Measurements from ENCODE around the gene SLC6A12. TPM values are rescaled to one million over a fixed set of nuclear protein-coding genes. Genes with fewer than 3 reads are reported as not detected.

Gene SLC6A12
- total RNA-seq, 6 experiments from 2014 or later: not detected

DNA sequence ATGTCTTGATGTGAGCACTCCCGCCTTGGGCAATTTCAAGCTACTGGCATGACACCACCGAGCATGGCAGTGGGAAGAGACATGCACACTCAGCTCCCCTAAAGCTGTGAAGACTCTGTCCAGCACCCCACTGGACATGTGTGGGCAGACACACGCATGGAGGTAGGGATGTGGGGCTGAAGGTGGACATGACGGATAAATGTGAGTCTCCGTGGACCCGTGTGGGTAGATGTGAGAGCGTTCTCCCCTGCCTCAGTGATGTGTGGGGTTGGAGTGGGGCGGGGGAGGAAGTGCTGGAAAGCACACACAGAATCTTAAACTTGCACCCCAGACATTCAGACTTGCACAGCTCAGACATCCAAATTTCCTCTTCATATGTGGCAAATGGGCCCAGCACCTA is 12.6 kb downstream of the SLC6A12 start:
- H3K27me3 Mint-ChIP-seq (ENCODE audit: insufficient read depth): peaks cover 42% of the 10 kb centered on the region
- DNase-seq: no peak
- TF ChIP-seq, protein P1, sequence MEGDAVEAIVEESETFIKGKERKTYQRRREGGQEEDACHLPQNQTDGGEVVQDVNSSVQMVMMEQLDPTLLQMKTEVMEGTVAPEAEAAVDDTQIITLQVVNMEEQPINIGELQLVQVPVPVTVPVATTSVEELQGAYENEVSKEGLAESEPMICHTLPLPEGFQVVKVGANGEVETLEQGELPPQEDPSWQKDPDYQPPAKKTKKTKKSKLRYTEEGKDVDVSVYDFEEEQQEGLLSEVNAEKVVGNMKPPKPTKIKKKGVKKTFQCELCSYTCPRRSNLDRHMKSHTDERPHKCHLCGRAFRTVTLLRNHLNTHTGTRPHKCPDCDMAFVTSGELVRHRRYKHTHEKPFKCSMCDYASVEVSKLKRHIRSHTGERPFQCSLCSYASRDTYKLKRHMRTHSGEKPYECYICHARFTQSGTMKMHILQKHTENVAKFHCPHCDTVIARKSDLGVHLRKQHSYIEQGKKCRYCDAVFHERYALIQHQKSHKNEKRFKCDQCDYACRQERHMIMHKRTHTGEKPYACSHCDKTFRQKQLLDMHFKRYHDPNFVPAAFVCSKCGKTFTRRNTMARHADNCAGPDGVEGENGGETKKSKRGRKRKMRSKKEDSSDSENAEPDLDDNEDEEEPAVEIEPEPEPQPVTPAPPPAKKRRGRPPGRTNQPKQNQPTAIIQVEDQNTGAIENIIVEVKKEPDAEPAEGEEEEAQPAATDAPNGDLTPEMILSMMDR (IDR thresholded peaks at IDR 0.05): no peak
- H3K4me1 Mint-ChIP-seq (ENCODE audit: low read depth): peaks cover 7% of the 10 kb centered on the region
- H3K4me3 Mint-ChIP-seq: no peak overlapping the region
- H3K27ac Mint-ChIP-seq: no peak overlapping the region
- H3K9me3 Mint-ChIP-seq: no peaks in the 10 kb centered on the region
- H3K36me3 Mint-ChIP-seq (ENCODE audit: low read depth): no peaks in the 10 kb centered on the region

DNA sequence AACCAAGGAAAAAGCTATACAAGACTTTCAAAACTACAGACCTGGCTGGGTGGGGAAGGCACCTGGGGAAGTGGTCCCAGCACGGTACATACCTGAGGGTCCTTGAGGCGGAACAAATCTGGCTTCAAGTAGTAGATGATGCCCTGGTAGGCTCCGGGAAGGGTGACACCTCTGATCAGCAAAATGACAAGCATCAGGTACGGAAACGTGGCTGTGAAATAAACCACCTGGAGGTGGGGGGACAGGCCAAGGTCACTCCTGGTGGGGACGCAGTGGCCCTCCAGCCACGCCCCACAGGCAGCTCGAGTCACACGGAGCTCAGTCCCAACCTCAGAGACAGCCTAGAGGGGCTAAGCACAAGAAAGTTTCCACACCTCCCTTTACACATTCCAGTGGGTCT is 15.3 kb downstream of the SLC6A12 start:
- H3K27me3 Mint-ChIP-seq (ENCODE audit: insufficient read depth): peaks cover 29% of the 10 kb centered on the region
- H3K9me3 Mint-ChIP-seq: no peaks in the 10 kb centered on the region
- no peak overlapping the region for H3K27ac Mint-ChIP-seq
- no peak overlapping the region for H3K4me3 Mint-ChIP-seq
- TF ChIP-seq, protein P1 (IDR thresholded peaks at IDR 0.05): no peak
- peaks cover 7% of the 10 kb centered on the region for H3K4me1 Mint-ChIP-seq (ENCODE audit: low read depth)
- no peaks in the 10 kb centered on the region for H3K36me3 Mint-ChIP-seq (ENCODE audit: low read depth)
- DNase-seq: no peak

DNA sequence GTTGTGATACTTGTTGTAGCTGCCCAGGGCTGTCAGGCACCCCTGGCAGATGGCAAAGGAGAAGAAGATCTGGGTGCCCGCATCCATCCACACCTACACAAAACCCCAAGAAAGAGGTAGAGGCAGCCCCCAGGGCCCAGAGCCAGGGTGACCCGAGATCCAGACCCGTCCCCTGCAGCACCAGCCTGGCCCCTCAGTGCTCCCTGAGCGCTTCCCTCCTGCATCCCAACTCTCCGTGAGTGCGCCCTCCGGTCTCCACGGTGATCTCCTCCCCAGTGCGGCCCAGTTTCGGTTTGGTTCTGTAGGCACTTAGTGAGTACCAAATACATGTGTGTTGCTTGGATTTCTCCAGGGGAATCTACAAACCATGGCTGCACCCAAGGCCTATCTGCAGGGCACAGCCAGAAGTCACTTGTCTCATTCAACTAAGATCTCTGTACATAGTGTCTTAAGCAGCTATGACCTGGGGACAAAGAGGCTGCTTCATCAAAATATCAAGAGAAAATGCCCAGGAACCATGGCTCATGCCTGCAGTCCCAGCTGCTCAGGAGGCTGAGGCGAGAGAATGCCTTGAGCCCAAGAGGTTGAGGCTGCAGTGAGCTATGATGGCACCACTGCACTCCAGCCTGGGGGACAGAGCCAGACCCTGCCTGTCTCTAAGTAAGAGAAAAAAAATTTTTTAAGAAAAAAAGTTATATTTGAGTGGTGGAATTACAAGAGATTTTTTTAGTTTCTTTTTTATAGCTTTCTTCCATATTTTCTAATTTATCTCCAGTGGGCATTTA is 15.9 kb downstream of the SLC6A12 start:
- TF ChIP-seq, protein P1 (IDR thresholded peaks at IDR 0.05): no peak
- DNase-seq: no peak
- peaks cover 29% of the 10 kb centered on the region for H3K27me3 Mint-ChIP-seq (ENCODE audit: insufficient read depth)

DNA sequence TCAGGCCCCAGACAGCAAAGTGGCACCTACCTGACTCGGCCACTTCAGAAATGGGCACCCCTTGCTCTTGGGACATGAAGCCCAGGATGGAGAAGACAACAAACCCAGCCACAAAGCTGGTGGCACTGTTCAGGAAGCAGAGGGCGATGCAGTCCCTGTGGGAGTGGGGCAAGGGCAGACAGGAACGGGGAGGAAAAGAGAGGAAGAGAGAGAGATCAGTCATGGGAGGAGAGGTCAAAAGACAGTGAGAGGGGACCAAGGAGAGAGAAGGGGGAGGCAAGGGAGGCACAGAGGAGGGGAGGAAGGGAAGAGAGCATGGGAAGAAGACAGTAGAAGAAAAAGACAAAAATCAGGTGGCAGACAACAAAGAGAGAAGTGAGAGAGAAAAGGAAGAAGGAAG is 16.6 kb downstream of the SLC6A12 start:
- peaks cover 29% of the 10 kb centered on the region for H3K27me3 Mint-ChIP-seq (ENCODE audit: insufficient read depth)
- no peaks in the 10 kb centered on the region for H3K36me3 Mint-ChIP-seq (ENCODE audit: low read depth)
- DNase-seq: no peak
- no peak overlapping the region for H3K4me3 Mint-ChIP-seq
- peaks cover 7% of the 10 kb centered on the region for H3K4me1 Mint-ChIP-seq (ENCODE audit: low read depth)
- no peaks in the 10 kb centered on the region for H3K9me3 Mint-ChIP-seq
- H3K27ac Mint-ChIP-seq: no peak overlapping the region
- TF ChIP-seq, protein P1 (IDR thresholded peaks at IDR 0.05): no peak

More for the DNA sequence above, 15.9 kb downstream of the SLC6A12 start:
- Mint-ChIP-seq H3K9me3 (no peaks in the 10 kb centered on the region), H3K27ac (no peak overlapping the region), H3K4me1 (ENCODE audit: low read depth) (peaks cover 7% of the 10 kb centered on the region), H3K4me3 (no peak overlapping the region), H3K36me3 (ENCODE audit: low read depth) (no peaks in the 10 kb centered on the region)

DNA sequence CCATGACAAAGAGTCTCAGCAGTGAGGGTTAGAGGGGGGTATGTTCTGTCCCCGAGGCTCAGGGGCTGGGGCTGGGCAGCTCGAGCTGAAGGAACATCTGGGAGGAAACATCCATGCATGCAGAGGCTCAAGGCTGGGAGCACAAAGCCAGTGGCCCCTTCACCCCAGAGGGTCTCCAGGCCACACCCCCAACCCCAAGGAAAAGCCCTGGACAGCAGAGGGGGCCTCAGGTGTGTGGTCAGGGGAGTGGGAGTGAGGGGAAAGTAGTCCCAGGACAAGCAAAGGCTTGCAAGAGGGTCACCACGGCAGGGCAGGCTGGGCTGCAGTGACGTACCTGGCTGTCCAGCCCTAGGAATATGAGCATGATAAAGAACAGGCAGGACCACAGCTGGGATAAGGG is 17.5 kb downstream of the SLC6A12 start:
- Mint-ChIP-seq H3K4me3 (no peak overlapping the region), H3K9me3 (no peaks in the 10 kb centered on the region), H3K27me3 (ENCODE audit: insufficient read depth) (peaks cover 25% of the 10 kb centered on the region), H3K27ac (no peak overlapping the region), H3K4me1 (ENCODE audit: low read depth) (peaks cover 7% of the 10 kb centered on the region), H3K36me3 (ENCODE audit: low read depth) (no peaks in the 10 kb centered on the region)
- TF ChIP-seq, protein P1 (IDR thresholded peaks at IDR 0.05): no peak
- no peak for DNase-seq

All from HFFc6 (cell line).